Loucy (cell line): ENCODE measurements around the gene SERINC4.

Experiments used
- H2AFZ ChIP-seq: fragments of 200-600 bp; sonication (generic); 2 replicates; pipeline ENCODE4 v1.6.0; 2016; ENCODE audit warnings: antibody characterized with exemption, mild to moderate bottlenecking, low read length, moderate library complexity
- H3F3A ChIP-seq: fragments of 200-600 bp; 2 replicates; pipeline ENCODE4 v1.6.0; 2016; ENCODE audit warnings: antibody characterized with exemption, low read depth, mild to moderate bottlenecking
- H3K27me3 ChIP-seq: fragments of 200-600 bp; sonication (generic); 2 replicates; pipeline ENCODE4 v1.6.1; 2014; ENCODE audit warnings: low read length, mild to moderate bottlenecking; ENCODE audit not compliant: insufficient read depth, poor library complexity, severe bottlenecking
- H3K36me3 ChIP-seq: fragments of 200-600 bp; sonication (generic); 2 replicates; pipeline ENCODE4 v1.6.1; 2016; ENCODE audit warnings: low read length; ENCODE audit not compliant: insufficient read depth
- H3K4me1 ChIP-seq: fragments of 200-600 bp; sonication (generic); 2 replicates; pipeline ENCODE4 v1.5.1; 2014; ENCODE audit warnings: low read length, mild to moderate bottlenecking; ENCODE audit not compliant: insufficient read depth, poor library complexity, severe bottlenecking
- H3K4me2 ChIP-seq: fragments of 200-600 bp; sonication (generic); 2 replicates; pipeline ENCODE4 v1.6.0; 2014; ENCODE audit warnings: antibody characterized with exemption, low read length, low read depth, mild to moderate bottlenecking; ENCODE audit not compliant: poor library complexity, severe bottlenecking
- H3K4me3 ChIP-seq: fragments of 200-600 bp; sonication (generic); 2 replicates; pipeline ENCODE4 v1.5.1; 2014; ENCODE audit warnings: low read length, mild to moderate bottlenecking, mixed read lengths; ENCODE audit not compliant: poor library complexity, severe bottlenecking
- H3K79me2 ChIP-seq: fragments of 200-600 bp; sonication (generic); 2 replicates; pipeline ENCODE4 v1.6.1; 2014; ENCODE audit warnings: low read length; ENCODE audit not compliant: insufficient read depth
- H3K9ac ChIP-seq: fragments of 200-600 bp; sonication (generic); 2 replicates; pipeline ENCODE4 v1.6.0; 2014; ENCODE audit warnings: mild to moderate bottlenecking, low read depth, low read length, moderate library complexity; ENCODE audit not compliant: poor library complexity, severe bottlenecking
- H3K9me2 ChIP-seq: fragments of 200-600 bp; sonication (generic); replicated peaks from 2 replicates; pipeline ENCODE4 v1.6.1; 2016; ENCODE audit warnings: low read depth, low read length, mixed read lengths
- H3K9me3 ChIP-seq: fragments of 200-600 bp; sonication (generic); 2 replicates; pipeline ENCODE4 v1.6.1; 2014; ENCODE audit warnings: mild to moderate bottlenecking, antibody characterized with exemption, low read length, low read depth; ENCODE audit not compliant: insufficient read depth
- H4K20me1 ChIP-seq: fragments of 200-600 bp; sonication (generic); 2 replicates; pipeline ENCODE4 v1.6.0; 2014; ENCODE audit warnings: antibody characterized with exemption, low read length, mild to moderate bottlenecking; ENCODE audit not compliant: insufficient read depth, poor library complexity, severe bottlenecking
- EZH2phosphoT487 ChIP-seq: fragments of 200-600 bp; IDR thresholded peaks from 2 replicates; pipeline ENCODE4 v1.6.1; 2018; ENCODE audit warnings: antibody characterized with exemption, mild to moderate bottlenecking, moderate library complexity, borderline replicate concordance
- TF ChIP-seq, protein P1 (sequence below): fragments of 200-600 bp; sonication (generic); conservative IDR thresholded peaks from 2 replicates; pipeline ENCODE4 v1.5.1; 2014; ENCODE audit warnings: mild to moderate bottlenecking, antibody characterized with exemption, low read length

Gene SERINC4

DNA sequence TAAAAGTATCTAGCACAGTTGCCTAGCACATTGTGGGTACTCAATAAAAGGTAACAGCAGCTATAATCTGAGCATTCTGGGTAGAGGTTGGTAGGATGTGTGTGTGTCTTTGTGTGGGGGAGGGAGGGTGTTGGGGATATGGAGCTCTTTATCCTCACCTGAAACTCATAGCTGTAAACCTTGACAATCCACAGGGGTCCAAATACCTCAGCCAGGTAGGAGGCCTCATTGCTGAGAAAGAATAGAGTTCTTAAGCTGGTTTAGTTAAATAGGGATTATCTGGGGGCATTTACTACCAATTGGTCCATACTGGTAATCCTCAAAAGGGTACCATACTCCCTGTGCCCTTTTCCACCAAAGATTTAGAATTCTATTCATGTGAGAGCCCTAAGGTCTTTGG is 4.0 kb downstream of the SERINC4 start:
- Histone ChIP-seq H3K9me2 (no peaks in the 10 kb centered on the region), H3K9me3 (no peaks in the 10 kb centered on the region), H2AFZ (no peak overlapping the region), H3K4me2 (peak overlapping the region; percentile 97), H3K36me3 (peaks cover 30% of the 10 kb centered on the region; the same call in 1 of the 2 replicates), H3K4me1 (peaks cover 51% of the 10 kb centered on the region), H3K27me3 (peaks cover 6% of the 10 kb centered on the region), H3K79me2 (peaks cover 50% of the 10 kb centered on the region), H3K9ac (no peak overlapping the region), H3F3A (peaks cover 9% of the 10 kb centered on the region; the same call in 1 of the 2 replicates), H3K4me3 (no peak overlapping the region), H4K20me1 (peaks cover 46% of the 10 kb centered on the region)
- TF ChIP-seq EZH2phosphoT487, result no peak

DNA sequence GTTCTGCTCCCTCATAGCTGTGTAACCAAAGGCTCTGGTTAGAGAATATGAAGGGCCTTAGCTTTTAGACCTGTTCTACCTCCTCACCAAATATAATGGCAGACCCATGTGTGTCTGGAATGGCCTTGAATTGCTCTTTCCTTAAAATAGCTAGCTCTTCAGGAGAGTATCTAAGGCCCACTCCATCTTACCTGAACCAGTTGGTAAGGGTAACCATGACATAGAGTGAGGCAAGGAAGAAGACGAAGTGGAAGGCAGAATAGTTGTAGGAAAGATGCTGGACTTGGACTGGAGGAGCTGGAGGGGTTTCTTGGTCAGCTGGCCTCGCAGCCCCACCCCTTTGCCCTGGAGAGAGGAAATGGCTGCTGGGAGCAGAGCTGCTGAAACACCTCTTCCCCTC is 4.8 kb downstream of the SERINC4 start:
- H3K79me2 ChIP-seq, result peaks cover 44% of the 10 kb centered on the region
- TF ChIP-seq, protein P1, sequence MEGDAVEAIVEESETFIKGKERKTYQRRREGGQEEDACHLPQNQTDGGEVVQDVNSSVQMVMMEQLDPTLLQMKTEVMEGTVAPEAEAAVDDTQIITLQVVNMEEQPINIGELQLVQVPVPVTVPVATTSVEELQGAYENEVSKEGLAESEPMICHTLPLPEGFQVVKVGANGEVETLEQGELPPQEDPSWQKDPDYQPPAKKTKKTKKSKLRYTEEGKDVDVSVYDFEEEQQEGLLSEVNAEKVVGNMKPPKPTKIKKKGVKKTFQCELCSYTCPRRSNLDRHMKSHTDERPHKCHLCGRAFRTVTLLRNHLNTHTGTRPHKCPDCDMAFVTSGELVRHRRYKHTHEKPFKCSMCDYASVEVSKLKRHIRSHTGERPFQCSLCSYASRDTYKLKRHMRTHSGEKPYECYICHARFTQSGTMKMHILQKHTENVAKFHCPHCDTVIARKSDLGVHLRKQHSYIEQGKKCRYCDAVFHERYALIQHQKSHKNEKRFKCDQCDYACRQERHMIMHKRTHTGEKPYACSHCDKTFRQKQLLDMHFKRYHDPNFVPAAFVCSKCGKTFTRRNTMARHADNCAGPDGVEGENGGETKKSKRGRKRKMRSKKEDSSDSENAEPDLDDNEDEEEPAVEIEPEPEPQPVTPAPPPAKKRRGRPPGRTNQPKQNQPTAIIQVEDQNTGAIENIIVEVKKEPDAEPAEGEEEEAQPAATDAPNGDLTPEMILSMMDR, result no peak
- TF ChIP-seq EZH2phosphoT487, result no peak
- no peaks in the 10 kb centered on the region for H3K9me3 ChIP-seq
- no peak overlapping the region for H2AFZ ChIP-seq
- peaks cover 30% of the 10 kb centered on the region; the same call in 1 of the 2 replicates for H3K36me3 ChIP-seq
- no peak overlapping the region for H3K9ac ChIP-seq
- H3K4me2 ChIP-seq, result peak overlapping the region; percentile 97
- H3F3A ChIP-seq, result peaks cover 9% of the 10 kb centered on the region; the same call in 1 of the 2 replicates
- H4K20me1 ChIP-seq, result peaks cover 46% of the 10 kb centered on the region
- no peaks in the 10 kb centered on the region for H3K9me2 ChIP-seq
- H3K4me3 ChIP-seq, result peak overlapping the region; percentile 88
- H3K27me3 ChIP-seq, result peaks cover 6% of the 10 kb centered on the region
- peaks cover 48% of the 10 kb centered on the region for H3K4me1 ChIP-seq

DNA sequence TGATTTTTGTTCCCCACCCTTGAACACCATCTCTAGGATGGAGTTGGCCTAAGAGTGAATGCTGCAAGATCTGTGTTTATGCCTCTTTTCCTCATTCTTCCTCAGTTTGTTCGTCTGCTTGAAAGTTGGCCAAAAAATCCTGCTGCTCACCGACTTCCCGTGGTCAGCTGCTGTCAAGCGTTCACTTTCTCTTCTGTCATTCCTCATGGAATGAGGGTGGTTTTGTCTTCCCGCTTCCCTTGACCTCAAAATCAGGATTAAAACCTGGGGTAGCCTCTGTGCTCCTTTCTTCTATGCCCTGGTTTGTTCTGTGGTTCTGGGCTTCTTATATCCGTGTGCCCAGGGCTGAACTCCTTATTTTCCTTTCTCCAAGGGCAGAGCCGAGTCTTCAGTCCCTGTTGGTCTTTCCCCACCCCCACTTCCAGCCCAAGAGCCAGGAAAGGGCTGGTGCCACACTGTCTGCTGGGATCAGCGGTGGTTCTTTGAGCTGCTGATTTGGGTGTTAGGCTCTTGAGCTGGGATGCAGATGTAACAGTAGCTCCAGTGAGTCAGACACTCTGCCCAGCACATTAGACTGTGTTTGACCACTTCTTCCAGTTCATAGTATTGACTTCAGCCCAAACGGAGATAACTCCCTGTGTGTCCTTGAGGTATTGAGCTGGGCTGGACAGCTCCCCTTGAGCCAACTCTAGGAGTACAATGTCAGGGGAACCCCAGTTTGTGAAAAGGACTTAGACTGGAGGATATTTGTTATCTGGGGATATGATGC is 5.6 kb downstream of the SERINC4 start:
- H3F3A ChIP-seq, result peaks cover 5% of the 10 kb centered on the region; the same call in 1 of the 2 replicates
- peaks cover 46% of the 10 kb centered on the region for H4K20me1 ChIP-seq
- H3K9ac ChIP-seq, result peak overlapping the region; percentile 98

More for the DNA sequence above, 5.6 kb downstream of the SERINC4 start:
- H3K4me2 ChIP-seq, result peak overlapping the region; percentile 97
- H3K9me3 ChIP-seq, result no peaks in the 10 kb centered on the region
- peaks cover 26% of the 10 kb centered on the region; the same call in 1 of the 2 replicates for H3K36me3 ChIP-seq
- peaks cover 44% of the 10 kb centered on the region for H3K79me2 ChIP-seq
- H2AFZ ChIP-seq, result no peak overlapping the region
- peak overlapping the region; percentile 88 for H3K4me3 ChIP-seq
- no peaks in the 10 kb centered on the region for H3K9me2 ChIP-seq
- peaks cover 6% of the 10 kb centered on the region for H3K27me3 ChIP-seq
- H3K4me1 ChIP-seq, result peaks cover 42% of the 10 kb centered on the region
- TF ChIP-seq, protein P1, result no peak
- no peak for TF ChIP-seq EZH2phosphoT487
